GM19468 (cell line): Measurements from ENCODE around the gene GYG2.
A peak's percentile ranks its signal among the peaks of the same experiment; 100 is the strongest.
"Not testable (repeated sequence)": the region's sequence is repeated elsewhere in the genome, so short reads cannot be mapped to it uniquely, and the experiment has no call there.

ENCODE experiments used
- ATAC-seq: cut with Tn5 transposase; IDR thresholded peaks from one replicate; pipeline ENCODE4 v1.9.1; 2021; ENCODE audit warnings: mild to moderate bottlenecking, moderate library complexity, moderate number of reproducible peaks; ENCODE audit not compliant: unreplicated experiment; ENCODE audit errors: extremely low read depth

The GYG2 gene

GRCh38 chrX:2897690-2898623 lies 69.2 kb downstream of the GYG2 start:
- peak; percentile 26 for ATAC-seq

DNA sequence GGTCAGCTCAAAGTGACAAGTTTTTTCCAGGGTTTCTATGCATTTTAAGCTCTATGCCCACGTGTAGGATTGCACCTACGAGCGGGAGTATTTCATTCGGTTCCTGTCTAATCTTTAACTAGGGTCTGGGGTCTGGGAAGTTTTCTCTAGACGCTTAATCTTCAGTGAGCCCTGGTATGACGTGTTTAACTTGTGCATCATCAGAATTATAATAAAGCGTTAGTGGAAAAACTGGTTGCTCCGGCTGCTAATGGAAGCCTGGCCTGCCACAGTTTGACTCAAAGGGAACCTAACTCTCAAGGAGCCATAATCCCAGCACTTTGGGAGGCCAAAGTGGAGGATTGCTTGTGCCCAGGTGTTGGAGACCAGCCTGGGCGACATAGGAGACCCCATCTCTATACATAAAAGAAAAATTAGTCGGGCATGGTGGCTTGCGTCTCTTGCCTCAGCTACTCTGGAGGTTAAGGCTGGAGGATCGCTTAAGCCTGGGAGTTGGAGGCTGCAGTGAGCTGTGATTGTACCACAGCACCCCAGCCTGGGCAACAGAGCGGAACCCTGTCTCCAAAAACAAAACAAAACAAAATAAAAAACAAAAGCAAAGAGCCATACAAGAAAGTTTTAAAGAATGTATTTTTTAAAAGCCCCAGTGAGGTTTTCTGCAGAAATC lies 70.2 kb downstream of the GYG2 start:
- ATAC-seq = no peak

GRCh38 chrX:2901367-2902036 lies 72.8 kb downstream of the GYG2 start:
- no peak for ATAC-seq

- no peak for ATAC-seq
These were observed 74.1 kb downstream of the GYG2 start for GRCh38 chrX:2902841-2903240.

DNA sequence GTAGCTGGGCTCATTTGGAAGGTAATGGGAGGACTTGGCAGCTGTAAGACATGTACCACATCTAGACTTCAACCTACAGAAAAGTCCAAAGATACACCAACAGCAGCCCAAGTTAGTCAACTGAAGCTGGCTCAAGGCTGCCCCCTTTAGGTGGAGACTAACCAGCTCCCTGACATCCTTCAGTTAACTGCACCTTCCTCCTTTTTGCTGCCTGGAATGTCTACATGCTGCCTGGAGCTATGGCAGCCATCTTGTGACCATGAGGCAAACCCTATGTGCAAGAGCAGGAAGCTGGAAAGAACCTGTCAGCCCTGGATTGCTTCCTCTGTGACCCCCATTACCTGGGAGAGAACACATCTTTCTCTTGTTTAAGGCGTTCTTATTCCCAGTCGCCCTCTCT lies 74.6 kb downstream of the GYG2 start:
- ATAC-seq = no peak

- ATAC-seq = no peak
These were observed 78.6 kb downstream of the GYG2 start for GRCh38 chrX:2907295-2907694.

GRCh38 chrX:2908125-2908685 lies 79.5 kb downstream of the GYG2 start:
- ATAC-seq = no peak

DNA sequence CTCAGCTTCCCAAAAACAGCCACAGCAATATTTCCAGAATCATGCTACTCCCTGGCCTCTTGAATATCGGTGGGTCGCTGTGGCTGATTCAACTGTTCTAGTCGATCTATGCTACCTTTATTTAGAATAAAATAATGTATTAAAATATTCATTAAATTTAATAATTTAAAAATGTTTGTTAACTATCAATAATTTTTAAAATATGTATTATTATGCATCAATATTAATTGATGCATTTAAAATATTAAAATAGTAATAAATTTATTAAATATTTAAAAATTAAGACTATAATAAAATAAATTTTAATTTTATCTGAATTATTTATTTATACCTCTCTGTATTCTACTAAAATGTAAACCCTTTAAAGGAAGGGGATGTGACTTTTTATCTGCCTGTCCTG lies 81.4 kb downstream of the GYG2 start:
- ATAC-seq = no peak

DNA sequence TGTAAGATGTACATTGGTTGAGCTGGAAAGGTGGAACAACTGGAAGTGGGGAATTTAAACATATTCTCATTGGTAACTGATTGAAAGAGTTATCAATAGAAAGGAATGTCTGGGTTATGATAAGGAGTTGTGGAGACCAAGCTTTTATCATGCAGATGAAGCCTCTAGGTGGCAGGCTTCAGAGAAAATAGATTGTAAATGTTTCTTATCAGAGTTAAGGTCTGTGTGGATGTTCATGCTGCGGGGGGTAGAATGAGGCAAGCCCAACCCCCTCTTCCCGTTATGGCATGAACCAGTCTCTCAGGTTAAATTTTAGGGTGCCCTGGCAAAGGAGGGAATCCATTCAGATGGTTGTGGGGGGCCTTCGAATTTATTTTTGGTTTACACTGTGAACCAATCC lies 84.4 kb downstream of the GYG2 start:
- no peak for ATAC-seq

DNA sequence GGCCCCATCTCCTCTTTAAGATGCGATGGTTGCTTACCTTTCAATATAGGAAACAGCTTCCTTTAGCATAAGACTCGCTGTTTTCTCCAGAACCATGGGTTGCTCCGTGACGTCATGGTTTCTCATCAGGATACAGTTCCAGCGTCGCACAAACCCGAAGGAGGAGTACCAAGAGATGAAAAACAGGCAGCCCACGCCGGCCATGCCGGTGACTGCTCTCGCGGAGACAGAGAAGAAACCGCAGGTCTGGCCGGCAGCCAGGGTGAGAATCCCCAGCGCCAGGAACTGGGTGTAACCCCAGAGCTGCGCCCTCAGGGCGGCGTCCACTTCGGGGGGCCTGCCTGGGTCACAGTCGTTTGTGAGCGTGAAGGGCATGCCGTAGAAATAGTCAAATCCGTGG lies 89.0 kb downstream of the GYG2 start:
- ATAC-seq = no peak

DNA sequence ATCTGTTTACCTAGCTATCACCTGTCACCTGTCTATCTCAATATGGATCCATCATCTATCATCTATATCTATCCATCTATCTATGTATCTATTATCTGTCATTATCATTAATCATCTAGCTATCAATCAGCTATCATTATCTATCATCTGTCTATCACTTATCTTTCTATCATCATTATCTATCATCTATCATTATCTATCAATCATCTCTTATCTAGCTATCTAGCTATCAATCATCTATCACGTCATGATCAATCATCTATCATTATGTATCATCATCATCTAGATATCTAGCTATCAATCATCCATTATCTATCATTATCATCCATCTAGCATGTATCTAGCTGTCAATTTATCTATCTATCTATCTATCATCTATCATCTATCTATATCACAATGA lies 92.5 kb downstream of the GYG2 start:
- ATAC-seq = no peak

- no peak for ATAC-seq
These were observed 93.0 kb downstream of the GYG2 start for GRCh38 chrX:2921750-2922149.

DNA sequence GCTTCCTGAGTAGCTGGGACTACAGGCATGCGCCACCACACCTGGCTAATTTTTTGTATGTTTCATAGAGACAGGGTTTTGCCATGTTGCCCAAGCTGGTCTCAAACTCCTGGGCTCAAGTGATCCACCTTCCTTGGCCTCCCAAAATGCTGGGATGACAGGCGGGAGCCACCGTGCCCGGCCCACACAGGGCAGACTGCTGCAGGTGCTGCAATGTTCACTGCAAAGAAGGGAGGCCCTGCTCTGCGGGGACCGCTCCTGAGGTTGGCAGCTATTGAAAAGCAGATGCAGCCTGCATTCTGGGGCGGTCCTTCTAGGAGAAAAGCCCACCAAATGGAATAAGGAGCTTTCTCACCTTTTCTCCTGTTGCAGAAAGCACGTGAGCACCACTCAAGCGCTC lies 95.4 kb downstream of the GYG2 start:
- ATAC-seq = no peak

DNA sequence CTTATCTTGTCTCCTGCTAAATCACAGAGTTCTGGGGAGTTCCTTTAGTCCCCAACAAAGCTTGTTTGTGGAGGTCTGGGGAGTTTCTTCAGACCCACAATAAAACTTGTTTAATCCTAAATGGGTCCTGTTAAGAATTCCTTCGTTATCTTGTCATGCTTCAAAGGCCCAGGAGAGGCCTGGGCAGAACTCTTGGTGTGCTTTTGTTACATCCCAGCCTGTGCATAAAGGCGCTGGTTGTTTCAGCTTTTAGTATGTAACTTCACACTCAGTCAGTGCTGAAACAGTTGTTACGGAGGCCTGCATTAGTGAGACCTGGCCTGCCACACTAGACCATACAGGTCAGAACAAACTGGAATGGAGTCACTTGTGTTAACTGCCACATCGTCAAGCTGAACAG lies 97.5 kb downstream of the GYG2 start:
- ATAC-seq = not testable (repeated sequence)

DNA sequence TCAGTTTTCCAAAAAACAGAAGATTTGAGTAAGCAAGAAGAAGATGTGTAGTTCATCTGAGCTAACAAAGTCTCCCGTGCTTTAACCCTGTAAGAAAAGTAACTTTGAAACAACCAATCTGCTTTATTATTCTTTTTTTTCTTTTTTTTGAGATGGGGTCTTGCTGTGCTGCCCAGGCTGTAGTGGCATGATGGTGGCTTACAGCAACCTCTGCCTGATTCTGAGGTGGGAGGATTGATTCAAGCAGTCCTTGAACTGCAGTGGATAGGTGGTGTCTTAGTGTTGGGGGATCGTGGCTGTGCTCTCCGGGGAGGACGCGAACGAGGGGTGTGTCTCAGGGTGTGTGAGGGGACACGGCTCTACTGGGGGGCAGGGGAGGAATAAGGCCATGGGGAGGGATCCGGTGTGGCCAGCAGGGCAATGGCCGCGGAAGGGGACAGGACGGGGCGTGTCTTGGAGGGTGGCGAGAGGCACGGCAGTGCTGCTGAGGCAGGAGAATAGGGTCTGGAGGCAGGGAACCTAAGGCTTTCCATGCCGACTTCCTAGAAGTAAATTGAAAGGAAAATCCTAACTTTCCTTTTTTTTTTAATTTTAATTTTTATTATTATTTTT lies 98.0 kb downstream of the GYG2 start:
- no peak for ATAC-seq

- no peak for ATAC-seq
These were observed 99.5 kb downstream of the GYG2 start for GRCh38 chrX:2928191-2928582.

DNA sequence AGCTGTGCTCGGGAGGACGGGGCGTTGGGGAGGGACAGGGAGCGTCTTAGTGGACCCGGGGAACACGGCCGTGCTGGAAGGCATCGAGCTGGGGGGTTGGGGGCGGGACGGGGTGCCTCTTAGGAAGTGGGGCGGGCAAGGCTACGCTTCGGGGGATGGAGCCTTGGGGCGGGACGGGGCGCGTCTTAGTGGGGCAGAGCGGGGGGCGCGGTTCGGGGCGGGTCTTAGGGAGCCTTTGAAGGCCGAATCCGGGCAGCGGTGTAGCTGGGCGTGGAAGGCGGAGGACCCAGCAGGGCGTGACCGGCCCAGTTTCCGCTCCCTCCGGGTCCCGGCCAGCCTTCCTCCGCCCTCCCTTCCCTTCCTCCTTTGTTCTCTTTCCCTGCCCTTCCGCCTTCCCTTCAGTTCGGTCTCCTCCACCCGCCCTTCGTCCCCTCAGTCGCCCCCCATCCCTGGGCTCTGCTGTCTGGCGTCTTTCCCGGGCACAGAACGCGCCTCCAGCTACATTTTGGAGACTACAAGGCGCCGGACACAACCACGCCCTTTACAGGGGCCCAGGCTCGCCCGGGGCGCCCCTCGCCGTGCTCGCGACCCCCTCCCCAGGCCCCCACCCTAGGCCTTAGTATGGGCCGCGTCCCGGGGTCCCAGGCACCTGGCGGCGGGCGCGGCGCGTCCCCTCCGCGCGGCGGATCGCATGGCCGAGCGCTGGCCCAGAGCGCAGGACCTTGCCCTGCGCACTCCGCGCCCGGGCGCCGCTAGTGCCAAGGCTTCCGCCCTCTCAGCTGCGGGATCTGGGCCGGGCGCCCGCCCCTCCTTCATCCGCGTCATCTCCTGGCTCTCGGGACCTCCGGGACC lies 100.1 kb downstream of the GYG2 start, which contains the start of gene ARSD:
Gene ARSD (minus strand): TSS at position 757 of the 852 bp plus-strand sequence. CDS start 64 bp downstream, at position 693.
- peak; percentile 79 for ATAC-seq

- no peak for ATAC-seq
These were observed 102.4 kb downstream of the GYG2 start for GRCh38 chrX:2931155-2931554.

GRCh38 chrX:2931612-2932011 lies 102.9 kb downstream of the GYG2 start:
- ATAC-seq = no peak
